Transverse colon (tissue), 4 donors: ENCODE measurements around the gene ABT1. TPM values are rescaled to one million over a fixed set of nuclear protein-coding genes. Genes with fewer than 3 reads are reported as not detected.

Experiments
- DNase-seq: peaks from one replicate; pipeline ENCODE4 v3.0.0-alpha.2; 2019
- H3K27ac ChIP-seq, 4 donors: fragments of 200-600 bp; sonication (generic); 2 replicates each; pipeline ENCODE4 v1.5.1; 2016 to 2018; ENCODE audit warnings: inconsistent platforms in 4 of 4
- H3K27me3 ChIP-seq: fragments of 200-600 bp; sonication (generic); 2 replicates; pipeline ENCODE4 v1.5.1; 2017; ENCODE audit warnings: inconsistent platforms
- H3K36me3 ChIP-seq, 4 donors: fragments of 200-600 bp; sonication (generic); 2 replicates each; pipeline ENCODE4 v1.5.1; 2017 to 2019; ENCODE audit warnings: inconsistent platforms in 4 of 4
- H3K4me1 ChIP-seq, 4 donors: fragments of 200-600 bp; sonication (generic); 2 replicates each; pipeline ENCODE4 v1.5.1; 2017 to 2020; ENCODE audit warnings: inconsistent platforms in 4 of 4
- H3K4me3 ChIP-seq, 4 donors: fragments of 200-600 bp; sonication (generic); 1 replicate in 1 of 4; 2 replicates in 3 of 4; pipeline versions ENCODE4 v1.5.1 to v1.6.1; 2017 to 2019; ENCODE audit warnings: inconsistent platforms in 4 of 4
- H3K9me3 ChIP-seq, 2 donors: fragments of 200-600 bp; sonication (generic); 2 replicates each; pipeline ENCODE4 v1.5.1; 2017 to 2019; ENCODE audit warnings: inconsistent platforms in 2 of 2
- CTCF ChIP-seq, 5 experiments: fragments of 200-600 bp in 3 of 5; fragments of 450-650 bp in 2 of 5; sonication (generic) in 3 of 5; IDR thresholded peaks; 1 replicate in 2 of 5; 2 replicates in 3 of 5; pipeline ENCODE4 v1.5.1; 2016 to 2017; ENCODE audit warnings: antibody characterized with exemption in 5 of 5, inconsistent platforms in 3 of 5, mild to moderate bottlenecking in 2 of 5, moderate library complexity in 1 of 5
- EP300 ChIP-seq: sonication (generic); formaldehyde crosslinking; IDR thresholded peaks from one replicate; pipeline ENCODE4 v1.6.1; 2017; ENCODE audit warnings: antibody characterized with exemption, low read depth
- POLR2A ChIP-seq: fragments of 450-650 bp; IDR thresholded peaks from one replicate; pipeline ENCODE4 v1.6.1; 2016; ENCODE audit warnings: antibody characterized with exemption, mild to moderate bottlenecking, moderate library complexity
- POLR2AphosphoS5 ChIP-seq, 3 donors: sonication (generic); formaldehyde crosslinking; IDR thresholded peaks; one replicate each; pipeline ENCODE4 v1.6.1; 2016; ENCODE audit warnings: antibody characterized with exemption in 3 of 3
- WGBS, 2 donors: methylation state at CpG; one replicate each; pipeline ENCODE4 v1.1.5; 2018; ENCODE audit warnings: low coverage in 1 of 2; 5-methylcytosine and 5-hydroxymethylcytosine counted together
- in situ Hi-C, 4 donors: fragments of 200-750 bp; cut with MboI; loops; one replicate each; pipeline versions ENCODE4 v1.15.0 to v1.15.1; 2017; ENCODE audit warnings: low sequenced_read_pairs in 3 of 4, low pct_ligation_motif_present in 1 of 4, low pct_unique_long_range_greater_than_20kb in 1 of 4
- intact Hi-C: fragments of 100-400 bp; cut with DNase I; formaldehyde crosslinking; loops from one replicate; pipeline ENCODE4 v1.15.1; 2023; ENCODE audit warnings: low total_unique reads
- total RNA-seq, 4 donors: library from RNA; depleted of rRNA; stranded (reverse); fragments of >200 nt; gene quantifications; one replicate each; pipeline ENCODE4 v1.1.0, GENCODE V29; 2016

Gene ABT1
- total RNA-seq, 4 donors from 2014 or later = 5.6 to 16.5 (median 12.4) TPM

- DNase-seq = peak; percentile 29
- no peak for TF ChIP-seq CTCF (IDR thresholded peaks at IDR 0.05)
- no peak for TF ChIP-seq POLR2AphosphoS5 (IDR thresholded peaks at IDR 0.05)
- no peak for TF ChIP-seq EP300
- TF ChIP-seq POLR2A = no peak
- in situ Hi-C loops = no loop called here
- Histone ChIP-seq H3K4me1 (peaks cover 0 to 36% (median 14%) of the 10 kb centered on the region in 4 donors), H3K9me3 (no peaks in the 10 kb centered on the region), H3K27me3 (no peaks in the 10 kb centered on the region), H3K27ac (peak overlapping the region; percentile 72 to 84 (median 76)), H3K4me3 (peak overlapping the region in 2 of 4 donors; percentile 46 to 55), H3K36me3 (no peaks in the 10 kb centered on the region)
- WGBS, 2 donors = 17 to 19% methylated on average over 27 of the region's 27 CpGs
- intact Hi-C loops = no loop called here
Measured at GRCh38 chr6:26554697-26555504, 41.9 kb upstream of the ABT1 start.

- no peak for DNase-seq
- WGBS, 2 donors = 65 to 69% methylated on average over 18 to 19 of the region's 19 CpGs
- peak overlapping the region in 2 of 4 donors; percentile 72 to 81 for H3K27ac ChIP-seq
- TF ChIP-seq EP300 (no peak), POLR2AphosphoS5 (IDR thresholded peaks at IDR 0.05) (no peak), CTCF (IDR thresholded peaks at IDR 0.05) (no peak), POLR2A (no peak)
- H3K9me3 ChIP-seq = no peaks in the 10 kb centered on the region
- H3K36me3 ChIP-seq = no peaks in the 10 kb centered on the region
- H3K4me1 ChIP-seq = peaks cover 0 to 29% (median 13%) of the 10 kb centered on the region in 4 donors
- H3K4me3 ChIP-seq = no peak overlapping the region
- intact Hi-C loops = no loop called here
- H3K27me3 ChIP-seq = no peaks in the 10 kb centered on the region
- in situ Hi-C loops = no loop called here
Measured at GRCh38 chr6:26555505-26556262, 41.1 kb upstream of the ABT1 start.

- no peaks in the 10 kb centered on the region for H3K9me3 ChIP-seq
- intact Hi-C loops (no loop called here), in situ Hi-C loops (no loop called here)
- H3K36me3 ChIP-seq = no peaks in the 10 kb centered on the region
- H3K4me1 ChIP-seq = peaks cover 0 to 27% (median 12%) of the 10 kb centered on the region in 4 donors
- 47 to 70% methylated on average over 5 to 16 of the region's 16 CpGs for WGBS, 2 donors
- DNase-seq = no peak
- peak overlapping the region in 1 of 4 donors; percentile 3 for H3K27ac ChIP-seq
- H3K4me3 ChIP-seq = no peak overlapping the region
- TF ChIP-seq POLR2AphosphoS5 (IDR thresholded peaks at IDR 0.05) = no peak
- TF ChIP-seq EP300 = no peak
- TF ChIP-seq CTCF (IDR thresholded peaks at IDR 0.05) = no peak
- TF ChIP-seq POLR2A = no peak
- no peaks in the 10 kb centered on the region for H3K27me3 ChIP-seq
Measured at GRCh38 chr6:26556263-26557070, 40.3 kb upstream of the ABT1 start.
